Brain microvascular endothelial cell (primary cell): ENCODE measurements around the gene STX16.

Experiments
- DNase-seq: peaks from one replicate; pipeline ENCODE4 v3.0.0-alpha.2; 2020
- H3K27ac ChIP-seq: fragments of 250-450 bp; sonication (Bioruptor Pico); 2 replicates; pipeline ENCODE4 v1.5.1; 2020; ENCODE audit warnings: mild to moderate bottlenecking, moderate library complexity
- H3K27me3 ChIP-seq: fragments of 250-450 bp; sonication (Bioruptor Pico); replicated peaks from 2 replicates; pipeline ENCODE4 v1.5.1; 2020; ENCODE audit warnings: mild to moderate bottlenecking
- H3K36me3 ChIP-seq: fragments of 250-450 bp; sonication (Bioruptor Pico); replicated peaks from 2 replicates; pipeline ENCODE4 v1.5.1; 2020; ENCODE audit warnings: mild to moderate bottlenecking
- H3K4me3 ChIP-seq: 2 replicates; pipeline ENCODE4 v1.5.1; 2011; ENCODE audit warnings: low read depth, mild to moderate bottlenecking, control low read depth, low read length, moderate library complexity
- CTCF ChIP-seq: IDR thresholded peaks from 2 replicates; pipeline ENCODE4 v1.5.1; 2011; ENCODE audit warnings: low read depth, mild to moderate bottlenecking, moderate library complexity, low read length, control low read depth, inconsistent platforms; ENCODE audit errors: missing control alignments
- in situ Hi-C: cut with HindIII; loops from 2 replicates; pipeline ENCODE4 v1.10.0; 2017; ENCODE audit warnings: low sequenced_read_pairs, low pct_ligation_motif_present

The STX16 gene

GRCh38 chr20:58706150-58706892 lies 55.2 kb downstream of the STX16 start:
- no peak for TF ChIP-seq CTCF
- Histone ChIP-seq H3K36me3 (peaks cover 19% of the 10 kb centered on the region), H3K27me3 (no peaks in the 10 kb centered on the region), H3K27ac (no peak overlapping the region), H3K4me3 (no peak overlapping the region)
- no peak for DNase-seq
- in situ Hi-C loops, result no loop called here

GRCh38 chr20:58706975-58707681 lies 56.0 kb downstream of the STX16 start:
- no peak for DNase-seq
- Histone ChIP-seq H3K27ac (no peak overlapping the region), H3K27me3 (no peaks in the 10 kb centered on the region), H3K4me3 (no peak overlapping the region), H3K36me3 (peaks cover 15% of the 10 kb centered on the region)
- no peak for TF ChIP-seq CTCF
- in situ Hi-C loops, result no loop called here

- Histone ChIP-seq H3K36me3 (peaks cover 11% of the 10 kb centered on the region), H3K27me3 (no peaks in the 10 kb centered on the region), H3K27ac (no peak overlapping the region), H3K4me3 (no peak overlapping the region)
- in situ Hi-C loops, result no loop called here
- no peak for DNase-seq
- TF ChIP-seq CTCF, result no peak
These were observed 56.7 kb downstream of the STX16 start for GRCh38 chr20:58707770-58708169.

- peaks cover 6% of the 10 kb centered on the region for H3K36me3 ChIP-seq
- no peak overlapping the region for H3K4me3 ChIP-seq
- H3K27ac ChIP-seq, result no peak overlapping the region
- TF ChIP-seq CTCF, result no peak
- H3K27me3 ChIP-seq, result no peaks in the 10 kb centered on the region
- DNase-seq, result no peak
- in situ Hi-C loops, result no loop called here
These were observed 57.3 kb downstream of the STX16 start for GRCh38 chr20:58708246-58708931.

GRCh38 chr20:58709013-58709702 lies 58.1 kb downstream of the STX16 start:
- TF ChIP-seq CTCF, result no peak
- Histone ChIP-seq H3K36me3 (no peaks in the 10 kb centered on the region), H3K27ac (no peak overlapping the region), H3K4me3 (no peak overlapping the region), H3K27me3 (no peaks in the 10 kb centered on the region)
- in situ Hi-C loops, result no loop called here
- DNase-seq, result no peak
